LNCaP clone FGC (cell line): ENCODE measurements around the gene COQ6.

Experiments
- DNase-seq: peaks from one replicate; pipeline ENCODE4 v3.0.0-alpha.2; 2011; ENCODE audit warnings: low read depth
- H3K4me3 ChIP-seq: 2 replicates; pipeline ENCODE4 v1.5.1; 2011; ENCODE audit warnings: mild to moderate bottlenecking, low read depth, low read length, control low read depth
- CTCF ChIP-seq: IDR thresholded peaks from 2 replicates; pipeline ENCODE4 v1.5.1; 2012; ENCODE audit warnings: mild to moderate bottlenecking; ENCODE audit not compliant: control insufficient read depth, insufficient read depth; ENCODE audit errors: extremely low read depth

COQ6 gene

GRCh38 chr14:73953731-73954130 lies 3.6 kb downstream of the COQ6 start:
- TF ChIP-seq CTCF = no peak
- DNase-seq = no peak
- no peak overlapping the region for H3K4me3 ChIP-seq

- H3K4me3 ChIP-seq = no peak overlapping the region
- DNase-seq = no peak
- no peak for TF ChIP-seq CTCF
Observed at GRCh38 chr14:73955674-73956073, 5.6 kb downstream of the COQ6 start.

- TF ChIP-seq CTCF = no peak
- no peak overlapping the region for H3K4me3 ChIP-seq
- no peak for DNase-seq
Observed at GRCh38 chr14:73958591-73958990, 8.5 kb downstream of the COQ6 start.

- no peak for DNase-seq
- TF ChIP-seq CTCF = no peak
- H3K4me3 ChIP-seq = no peak overlapping the region
Observed at GRCh38 chr14:73961192-73961591, 11.1 kb downstream of the COQ6 start.

- DNase-seq = no peak
- H3K4me3 ChIP-seq = no peak overlapping the region
- no peak for TF ChIP-seq CTCF
Observed at GRCh38 chr14:73965216-73965615, 15.1 kb downstream of the COQ6 start.

- no peak for DNase-seq
- H3K4me3 ChIP-seq = no peak overlapping the region
- TF ChIP-seq CTCF = no peak
Observed at GRCh38 chr14:73968885-73969284, 18.8 kb downstream of the COQ6 start.

GRCh38 chr14:73973497-73973896 lies 23.4 kb downstream of the COQ6 start:
- H3K4me3 ChIP-seq = no peak overlapping the region
- no peak for DNase-seq
- TF ChIP-seq CTCF = no peak
